Endothelial cell of umbilical vein (primary cell): ENCODE measurements around the gene ADI1. TPM values are rescaled to one million over a fixed set of nuclear protein-coding genes. Genes with fewer than 3 reads are reported as not detected.
"Not testable (repeated sequence)": the region's sequence is repeated elsewhere in the genome, so short reads cannot be mapped to it uniquely, and the experiment has no call there.

ENCODE experiments used
- BruUV-seq: library from RNA; stranded (reverse); fragments of 400-500 nt; replicated peaks from 2 replicates; lab custom pipeline; 2021; lab: Mats Ljungman, UMichigan
- CTCF ChIA-PET: fragments of 300-600, 350-600 bp; sonication (Branson Sonifier 250); formaldehyde crosslinking; loops from one replicate; lab custom pipeline; 2021; ENCODE audit warnings: antibody characterized with exemption, inconsistent platforms; lab: Charles Lee
- POLR2A ChIA-PET: fragments of 300-600, 350-600 bp; sonication (Branson Sonifier 250); formaldehyde crosslinking; loops from one replicate; lab custom pipeline; 2021; ENCODE audit warnings: antibody characterized with exemption, inconsistent platforms; lab: Charles Lee
- DNase-seq: peaks from one replicate; pipeline ENCODE4 v3.0.0-alpha.2; 2011; ENCODE audit warnings: low read depth, low spot score
- FAIRE-seq: peaks from 2 replicates; lab custom pipeline; 2011; peaks lifted over from hg19 to GRCh38; lab: Jason Lieb, UNC
- H2AFZ ChIP-seq: 2 replicates; pipeline ENCODE4 v1.6.0; 2012; ENCODE audit warnings: low read depth, low read length, control low read depth, inconsistent platforms
- H3K27ac ChIP-seq: 2 replicates; pipeline ENCODE4 v1.5.1; 2011; ENCODE audit warnings: low read depth, mild to moderate bottlenecking, control low read depth, low read length, moderate library complexity; ENCODE audit not compliant: insufficient read depth
- H3K27me3 ChIP-seq, 2 experiments: 2 replicates each; pipeline versions ENCODE4 v1.6.0 to v1.6.1; 2011; ENCODE audit warnings: low read length in 2 of 2, mixed read lengths in 1 of 2; ENCODE audit not compliant: control insufficient read depth in 2 of 2, insufficient read depth in 2 of 2
- H3K36me3 ChIP-seq, 2 experiments: 2 replicates in 1 of 2; 3 replicates in 1 of 2; pipeline ENCODE4 v1.5.1; 2011; ENCODE audit warnings: low read length in 2 of 2, mild to moderate bottlenecking in 1 of 2, moderate library complexity in 1 of 2; ENCODE audit not compliant: control insufficient read depth in 2 of 2, insufficient read depth in 2 of 2; ENCODE audit errors: extremely low read depth in 1 of 2
- H3K4me1 ChIP-seq: 3 replicates; pipeline ENCODE4 v1.5.1; 2011; ENCODE audit warnings: mild to moderate bottlenecking, low read length; ENCODE audit not compliant: control insufficient read depth, insufficient read depth; ENCODE audit errors: extremely low read depth
- H3K4me2 ChIP-seq: 2 replicates; pipeline ENCODE4 v1.6.1; 2011; ENCODE audit warnings: low read length, control low read depth, mixed read lengths; ENCODE audit not compliant: insufficient read depth
- H3K4me3 ChIP-seq, 3 experiments: fragments of 200-600 bp in 1 of 3; sonication (generic), shearing (Covaris generic) in 1 of 3; replicated peaks in 1 of 3; 2 replicates each; pipeline ENCODE4 v1.5.1; 2011 to 2016; ENCODE audit warnings: control low read depth in 3 of 3, low read length in 3 of 3, mild to moderate bottlenecking in 2 of 3, inconsistent platforms in 1 of 3, low read depth in 1 of 3, moderate library complexity in 1 of 3; ENCODE audit not compliant: insufficient read depth in 1 of 3
- H3K79me2 ChIP-seq: 2 replicates; pipeline ENCODE4 v1.6.0; 2012; ENCODE audit warnings: low read length, inconsistent platforms; ENCODE audit not compliant: control insufficient read depth, insufficient read depth
- H3K9ac ChIP-seq: replicated peaks from 2 replicates; pipeline ENCODE3; 2011; ENCODE audit warnings: low read length, control low read depth; ENCODE audit not compliant: insufficient read depth; ENCODE audit errors: extremely low read depth
- H3K9me1 ChIP-seq: replicated peaks from 3 replicates; pipeline ENCODE4 v1.6.0; 2011; ENCODE audit warnings: mild to moderate bottlenecking, low read length; ENCODE audit not compliant: control insufficient read depth, insufficient read depth; ENCODE audit errors: extremely low read depth
- H3K9me3 ChIP-seq: replicated peaks from 2 replicates; pipeline ENCODE4 v1.5.1; 2012; ENCODE audit warnings: low read length, inconsistent platforms; ENCODE audit not compliant: control insufficient read depth, insufficient read depth
- H4K20me1 ChIP-seq: replicated peaks from 2 replicates; pipeline ENCODE3; 2011; ENCODE audit warnings: mild to moderate bottlenecking, low read length; ENCODE audit not compliant: control insufficient read depth, insufficient read depth; ENCODE audit errors: extremely low read depth
- FOS ChIP-seq: IDR thresholded peaks from 2 replicates; pipeline ENCODE4 v1.6.1; 2011; ENCODE audit warnings: mild to moderate bottlenecking, low read length, moderate library complexity, borderline replicate concordance; ENCODE audit not compliant: insufficient read depth
- GATA2 ChIP-seq: IDR thresholded peaks from 2 replicates; pipeline ENCODE4 v1.7.0; 2011; ENCODE audit warnings: low read depth, mild to moderate bottlenecking, moderate library complexity, mixed read lengths, low read length; ENCODE audit not compliant: insufficient read length, insufficient read depth
- MYC ChIP-seq: IDR thresholded peaks from one replicate; pipeline ENCODE4 v1.6.1; 2011; ENCODE audit warnings: mild to moderate bottlenecking, low read depth, low read length
- POLR2A ChIP-seq: IDR thresholded peaks from 2 replicates; pipeline ENCODE4 v1.6.1; 2012; ENCODE audit warnings: low read depth, mild to moderate bottlenecking, control low read depth, low read length
- dilution Hi-C: fragments of 300-500 bp; cut with MboI; formaldehyde crosslinking; loops from one replicate; pipeline ENCODE4 v1.15.0; 2019; ENCODE audit warnings: low sequenced_read_pairs; ENCODE audit not compliant: extremely low pct_ligation_motif_present
- intact Hi-C: fragments of 100-400 bp; cut with micrococcal nuclease; formaldehyde crosslinking; loops from one replicate; pipeline ENCODE4 v1.10.0; 2022
- polyA plus RNA-seq, 4 experiments: library from polyadenylated mRNA; depleted of rRNA in 3 of 4; stranded (reverse) in 3 of 4; unstranded in 1 of 4; fragments of >200 nt; gene quantifications; 2 replicates each; pipeline versions ENCODE4 v1.2.1 to v1.2.3, GENCODE V29; 2011 to 2012; ENCODE audit warnings: missing spikeins in 1 of 4
- total RNA-seq: library from RNA; stranded (reverse); gene quantifications from 2 replicates; pipeline ENCODE4 v1.2.3, GENCODE V29; 2021
- TF ChIP-seq, protein P1 (sequence below), 2 donors: IDR thresholded peaks; 1 replicate in 1 of 2; 2 replicates in 1 of 2; pipeline ENCODE4 v1.5.1; 2011; ENCODE audit warnings: low read length in 2 of 2, mild to moderate bottlenecking in 2 of 2, moderate library complexity in 2 of 2, control low read depth in 1 of 2, inconsistent platforms in 1 of 2, low read depth in 1 of 2; ENCODE audit not compliant: insufficient read depth in 1 of 2; ENCODE audit errors: extremely low read depth in 1 of 2
- TF ChIP-seq, protein P2 (sequence below): IDR thresholded peaks from 2 replicates; pipeline ENCODE4 v1.6.1; 2011; ENCODE audit not compliant: insufficient read depth, insufficient read length

ADI1 gene
- total and polyA plus RNA-seq, 2 donors (not counting 3 experiments of a cell fraction or from before 2014, with no cell fraction given) = 38.6 to 49.7 TPM

DNA sequence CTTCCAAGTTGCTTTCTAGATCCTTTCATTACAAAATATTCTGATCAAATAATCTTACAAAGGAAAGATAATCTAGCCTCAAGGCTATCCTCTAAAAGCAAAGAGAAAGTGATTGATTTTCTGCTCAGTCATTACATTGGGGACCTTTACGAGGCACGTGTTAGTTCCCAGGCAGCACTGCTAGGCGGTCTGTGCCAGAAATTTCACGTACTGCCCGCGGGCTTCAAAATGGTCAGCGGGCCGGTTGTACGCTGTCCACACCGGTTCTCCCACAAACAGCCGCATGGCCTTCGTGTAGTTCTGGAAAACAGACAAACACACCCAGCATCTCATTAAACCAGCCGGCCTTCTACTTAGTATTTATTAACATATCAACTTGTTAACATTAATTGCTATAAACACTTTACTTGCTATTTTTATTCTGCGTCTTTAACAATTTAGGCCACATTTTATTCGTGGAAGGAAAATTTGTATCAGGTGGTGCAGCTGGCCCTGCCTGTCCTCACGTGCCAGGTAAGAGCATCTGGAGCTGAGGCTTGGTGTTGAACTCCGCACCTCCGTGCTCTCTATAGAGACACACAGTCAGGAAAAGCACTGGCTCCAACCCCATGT, 20.4 kb downstream of the ADI1 start:
- H3K36me3 ChIP-seq = peaks cover 7 to 23% of the 10 kb centered on the region in 2 experiments
- intact Hi-C loops (no loop called here), dilution Hi-C loops (no loop called here)
- H3K27me3 ChIP-seq = no peaks in the 10 kb centered on the region
- no peak overlapping the region for H3K27ac ChIP-seq
- no peak overlapping the region for H3K4me2 ChIP-seq
- DNase-seq (no peak), FAIRE-seq (no peak)
- H4K20me1 ChIP-seq = no peaks in the 10 kb centered on the region
- no peak overlapping the region for H2AFZ ChIP-seq
- ChIA-PET POLR2A (no interaction called here), CTCF (no interaction called here)
- no peaks in the 10 kb centered on the region for H3K9me1 ChIP-seq
- H3K9me3 ChIP-seq = no peaks in the 10 kb centered on the region
- H3K79me2 ChIP-seq = no peaks in the 10 kb centered on the region
- H3K4me1 ChIP-seq = no peaks in the 10 kb centered on the region
- H3K9ac ChIP-seq = no peak overlapping the region
- TF ChIP-seq POLR2A (no peak), GATA2 (no peak), MYC (no peak), FOS (no peak)
- TF ChIP-seq, protein P1, sequence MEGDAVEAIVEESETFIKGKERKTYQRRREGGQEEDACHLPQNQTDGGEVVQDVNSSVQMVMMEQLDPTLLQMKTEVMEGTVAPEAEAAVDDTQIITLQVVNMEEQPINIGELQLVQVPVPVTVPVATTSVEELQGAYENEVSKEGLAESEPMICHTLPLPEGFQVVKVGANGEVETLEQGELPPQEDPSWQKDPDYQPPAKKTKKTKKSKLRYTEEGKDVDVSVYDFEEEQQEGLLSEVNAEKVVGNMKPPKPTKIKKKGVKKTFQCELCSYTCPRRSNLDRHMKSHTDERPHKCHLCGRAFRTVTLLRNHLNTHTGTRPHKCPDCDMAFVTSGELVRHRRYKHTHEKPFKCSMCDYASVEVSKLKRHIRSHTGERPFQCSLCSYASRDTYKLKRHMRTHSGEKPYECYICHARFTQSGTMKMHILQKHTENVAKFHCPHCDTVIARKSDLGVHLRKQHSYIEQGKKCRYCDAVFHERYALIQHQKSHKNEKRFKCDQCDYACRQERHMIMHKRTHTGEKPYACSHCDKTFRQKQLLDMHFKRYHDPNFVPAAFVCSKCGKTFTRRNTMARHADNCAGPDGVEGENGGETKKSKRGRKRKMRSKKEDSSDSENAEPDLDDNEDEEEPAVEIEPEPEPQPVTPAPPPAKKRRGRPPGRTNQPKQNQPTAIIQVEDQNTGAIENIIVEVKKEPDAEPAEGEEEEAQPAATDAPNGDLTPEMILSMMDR (IDR thresholded peaks at IDR 0.05; ENCODE audit: extremely low read depth in 1 of 2, insufficient read depth in 1 of 2, low read depth in 1 of 2, low read length in 2 of 2) = no peak
- TF ChIP-seq, protein P2, sequence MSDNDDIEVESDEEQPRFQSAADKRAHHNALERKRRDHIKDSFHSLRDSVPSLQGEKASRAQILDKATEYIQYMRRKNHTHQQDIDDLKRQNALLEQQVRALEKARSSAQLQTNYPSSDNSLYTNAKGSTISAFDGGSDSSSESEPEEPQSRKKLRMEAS = no peak
- no peak overlapping the region for H3K4me3 ChIP-seq
- no TSS peak for BruUV-seq

DNA sequence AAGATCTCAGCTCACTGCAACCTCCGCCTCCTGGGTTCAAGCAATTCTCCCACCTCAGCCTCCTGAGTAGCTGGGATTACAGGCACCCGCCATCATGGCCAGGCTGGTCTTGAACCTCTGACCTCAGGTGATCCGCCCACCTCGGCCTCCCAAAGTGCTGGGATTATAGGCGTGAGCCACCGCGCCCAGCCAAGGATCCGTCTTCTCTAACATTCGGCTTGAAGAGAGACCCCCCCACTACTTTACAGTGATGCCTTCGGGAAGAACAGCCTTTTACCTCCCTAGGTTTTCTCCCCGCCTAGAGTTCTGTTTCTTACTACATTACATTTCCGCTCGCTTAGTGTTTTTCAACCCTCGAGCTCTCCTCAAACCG, 22.6 kb downstream of the ADI1 start:
- H2AFZ ChIP-seq, H3K27ac ChIP-seq, dilution Hi-C loops, H4K20me1 ChIP-seq, intact Hi-C loops, H3K4me1 ChIP-seq, H3K9ac ChIP-seq, H3K9me1 ChIP-seq, POLR2A ChIA-PET, H3K4me2 ChIP-seq, BruUV-seq, H3K9me3 ChIP-seq, FAIRE-seq, H3K27me3 ChIP-seq, DNase-seq, H3K79me2 ChIP-seq, H3K4me3 ChIP-seq: not testable (repeated sequence)
- CTCF ChIA-PET = interaction anchor here (1.0 kb wide), 1 partner anchor 8 kb away, joined by 3 read pairs; no protein-coding TSS in a partner anchor
- peaks cover 7 to 23% of the 10 kb centered on the region in 2 experiments for H3K36me3 ChIP-seq
